ENCODE data around the gene RAI14.

RAI14 gene

DNA sequence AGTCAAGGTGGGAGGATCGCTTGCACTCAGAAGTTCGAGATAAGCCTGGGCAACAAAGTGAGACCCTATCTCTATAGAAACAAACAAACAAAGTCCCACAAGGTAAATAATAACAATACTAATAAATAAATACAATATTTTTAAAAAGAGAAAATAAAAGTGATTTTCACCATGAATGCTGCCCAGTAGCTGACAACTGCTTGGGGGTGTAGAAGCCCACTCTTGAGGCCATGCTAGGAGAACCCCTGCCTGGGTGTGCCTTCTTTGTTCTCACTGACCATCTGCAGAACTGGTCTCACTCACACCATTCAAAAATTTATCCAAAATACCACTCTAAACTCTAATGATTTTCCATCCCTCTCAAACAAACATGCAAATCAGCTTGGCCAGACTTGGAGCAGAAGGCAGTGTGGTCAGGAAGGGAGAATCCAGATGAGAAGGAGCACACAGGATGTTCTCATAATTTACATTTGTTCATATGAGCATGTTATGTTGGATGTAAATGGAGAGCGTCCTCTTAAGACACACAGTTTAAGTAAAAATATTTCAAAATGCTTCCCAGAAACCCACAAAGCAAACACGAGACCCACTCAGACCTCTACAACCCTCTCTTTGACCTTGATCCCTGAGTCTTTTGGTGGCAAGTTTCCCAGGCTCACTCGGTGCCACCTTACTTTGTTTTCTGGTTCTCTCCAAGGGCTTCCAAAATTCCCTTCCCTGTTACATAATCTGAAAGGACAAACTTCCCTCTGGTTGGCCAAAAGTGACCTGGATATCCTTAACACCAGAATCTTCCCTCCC is 7.9 kb upstream of the RAI14 start:
- no peak for DNase-seq (ENCODE audit: low spot score)

DNA sequence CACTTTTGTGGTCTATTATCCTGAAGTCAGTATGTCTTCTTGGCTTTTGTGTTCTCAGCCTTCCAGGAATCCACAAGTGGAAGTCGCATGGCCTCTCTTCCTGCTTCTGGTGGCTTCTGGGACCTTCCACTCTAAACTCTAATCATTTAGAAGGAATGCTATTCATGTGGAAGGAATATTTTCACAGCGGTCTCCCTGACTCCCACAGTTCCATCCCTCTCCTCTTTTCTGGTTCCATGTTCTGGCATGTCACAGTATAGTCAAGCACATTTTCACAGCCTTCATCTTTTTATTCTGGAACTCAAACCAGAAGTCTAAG is 7.3 kb upstream of the RAI14 start:
- no peak for DNase-seq (ENCODE audit: low spot score)

DNA sequence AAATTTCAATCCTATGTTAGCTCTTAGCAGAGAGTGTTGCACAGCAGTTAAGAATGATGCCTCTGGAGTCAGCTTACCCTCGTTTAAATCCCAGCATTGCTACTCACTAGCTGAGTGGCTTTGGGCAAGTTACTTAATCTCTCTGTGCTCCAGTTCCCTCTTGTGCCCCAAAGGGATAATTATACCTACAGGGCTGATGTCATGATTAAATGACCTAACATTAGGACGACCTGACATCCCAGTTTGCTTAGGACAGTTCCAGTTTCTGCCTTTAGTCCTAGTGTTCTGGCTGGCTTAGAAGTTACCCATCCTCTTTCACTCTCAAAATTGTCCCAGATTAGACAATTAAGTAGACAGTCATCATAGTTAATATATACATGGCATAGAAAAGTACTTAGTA is 4.3 kb upstream of the RAI14 start:
- no peak for DNase-seq (ENCODE audit: low spot score)

DNA sequence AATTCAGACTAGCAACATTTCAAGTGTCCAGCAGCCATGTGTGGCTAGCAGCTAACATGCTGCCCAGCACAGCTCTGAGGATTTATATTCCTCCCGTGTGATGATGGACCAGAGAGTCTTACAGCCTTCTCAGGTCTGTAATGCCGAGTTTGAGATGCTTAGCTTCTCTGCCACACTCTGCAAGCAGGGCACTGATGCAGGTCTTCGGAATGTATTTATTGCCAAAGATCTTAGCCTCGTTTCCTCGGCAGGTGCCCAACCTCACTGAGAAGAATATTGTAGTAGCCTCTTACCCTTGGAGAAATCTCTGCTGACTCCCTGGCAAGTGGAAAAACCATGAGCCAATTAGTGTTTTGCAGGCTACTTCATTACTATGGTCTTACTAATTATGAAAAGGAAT is 3.7 kb upstream of the RAI14 start:
- no peak for DNase-seq (ENCODE audit: low spot score)

DNA sequence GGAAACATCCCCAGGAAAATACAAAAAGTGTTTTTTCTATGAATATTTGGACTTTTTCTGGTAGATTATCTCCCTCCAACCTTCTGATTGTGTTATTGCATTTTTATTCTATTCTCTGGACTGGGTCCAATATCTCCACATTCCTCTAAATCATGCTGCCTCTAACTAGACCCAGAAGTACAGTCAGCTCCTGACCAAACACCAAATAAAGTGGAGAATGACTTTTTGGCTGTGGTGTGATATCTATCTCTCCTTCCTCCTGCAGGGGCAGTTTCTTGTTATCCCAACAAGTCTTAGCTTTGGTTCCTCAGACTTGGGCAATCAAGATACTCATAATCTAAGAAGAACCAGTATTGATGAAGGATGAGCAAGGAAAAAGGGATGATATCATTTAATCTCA is 3.2 kb upstream of the RAI14 start:
- no peak for DNase-seq (ENCODE audit: low spot score)

DNA sequence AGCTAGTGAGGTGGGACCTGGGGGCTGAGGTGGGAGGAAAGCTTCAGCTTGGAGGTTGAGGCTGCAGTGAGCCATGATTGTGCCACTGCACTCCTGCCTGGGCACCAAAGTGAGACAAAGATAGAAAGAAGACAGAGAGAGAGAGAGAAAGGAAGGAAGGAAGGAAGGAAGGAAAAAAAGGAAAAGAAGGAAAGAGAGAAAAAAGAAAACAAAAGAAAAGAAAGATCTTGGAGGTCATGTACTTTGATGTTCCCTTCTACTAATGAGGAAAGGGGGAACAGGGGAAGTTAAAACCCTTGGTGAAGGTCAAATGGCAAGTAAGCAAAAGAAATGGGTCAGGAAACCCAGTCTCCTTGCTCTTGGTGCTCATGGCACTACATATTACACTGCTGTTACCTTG is 2.4 kb upstream of the RAI14 start:
- no peak for DNase-seq (ENCODE audit: low spot score)

DNA sequence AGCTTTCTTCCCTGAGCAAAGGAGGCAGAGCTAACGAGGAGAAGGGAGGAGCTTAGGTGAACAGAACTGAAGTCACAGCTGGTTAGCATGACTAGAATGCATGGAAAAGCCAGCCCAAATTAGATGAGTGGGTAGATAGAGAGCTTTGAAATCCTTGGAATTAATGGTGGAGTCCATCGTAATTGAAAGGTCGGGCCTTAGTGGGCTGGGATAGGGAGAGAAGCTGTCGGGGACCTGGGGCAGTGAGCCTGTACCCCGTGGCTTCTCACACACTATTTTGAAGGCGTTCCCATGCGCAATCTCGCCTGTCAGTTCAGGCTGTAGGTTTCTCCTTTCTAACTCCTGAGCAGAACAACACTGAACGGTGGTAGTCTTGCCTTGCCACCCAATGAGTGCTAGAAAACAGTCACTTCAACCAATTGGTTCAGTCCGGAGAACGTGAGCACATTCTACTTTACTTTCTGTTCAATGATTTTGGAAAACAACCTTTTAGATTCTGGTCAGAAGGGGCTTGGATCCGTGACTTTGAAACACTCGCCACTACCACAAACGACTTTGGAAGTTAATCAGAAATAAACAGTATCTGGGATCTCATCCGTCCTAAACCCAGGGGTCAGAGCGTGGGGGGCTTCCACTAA is 655 bp upstream of the RAI14 start:
- DNase-seq (ENCODE audit: low spot score), result peak; percentile 58

DNA sequence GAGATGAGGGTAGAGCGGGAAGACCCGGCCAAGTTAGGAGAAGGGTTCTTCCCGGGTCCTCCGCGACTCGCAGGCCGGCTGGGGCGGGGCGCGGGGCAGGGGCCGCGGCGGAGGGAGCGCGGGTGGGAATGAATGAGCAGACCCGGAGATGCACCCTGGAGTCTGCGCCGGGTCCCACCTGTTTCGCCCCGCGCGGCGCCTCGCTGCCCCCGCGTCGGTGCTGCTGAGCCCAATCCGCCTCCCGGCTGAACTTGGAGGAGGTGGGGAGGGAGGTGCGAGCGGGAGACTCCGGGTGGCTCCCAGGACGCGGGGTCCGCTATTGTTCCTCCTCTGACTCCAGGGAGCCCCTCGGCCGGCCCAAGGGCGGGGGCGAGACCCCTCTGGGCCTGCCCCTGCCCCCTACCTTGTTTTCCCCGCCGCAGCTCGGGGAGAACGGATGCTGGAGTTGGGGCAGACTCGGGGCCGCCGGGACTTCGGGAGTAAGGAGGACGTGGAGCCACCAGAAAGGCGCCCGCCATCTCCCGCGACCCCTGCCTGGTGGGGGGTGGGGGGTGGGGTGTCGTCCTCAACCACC is 659 bp downstream of the RAI14 start:
- DNase-seq (ENCODE audit: low spot score), result peak; percentile 52

DNA sequence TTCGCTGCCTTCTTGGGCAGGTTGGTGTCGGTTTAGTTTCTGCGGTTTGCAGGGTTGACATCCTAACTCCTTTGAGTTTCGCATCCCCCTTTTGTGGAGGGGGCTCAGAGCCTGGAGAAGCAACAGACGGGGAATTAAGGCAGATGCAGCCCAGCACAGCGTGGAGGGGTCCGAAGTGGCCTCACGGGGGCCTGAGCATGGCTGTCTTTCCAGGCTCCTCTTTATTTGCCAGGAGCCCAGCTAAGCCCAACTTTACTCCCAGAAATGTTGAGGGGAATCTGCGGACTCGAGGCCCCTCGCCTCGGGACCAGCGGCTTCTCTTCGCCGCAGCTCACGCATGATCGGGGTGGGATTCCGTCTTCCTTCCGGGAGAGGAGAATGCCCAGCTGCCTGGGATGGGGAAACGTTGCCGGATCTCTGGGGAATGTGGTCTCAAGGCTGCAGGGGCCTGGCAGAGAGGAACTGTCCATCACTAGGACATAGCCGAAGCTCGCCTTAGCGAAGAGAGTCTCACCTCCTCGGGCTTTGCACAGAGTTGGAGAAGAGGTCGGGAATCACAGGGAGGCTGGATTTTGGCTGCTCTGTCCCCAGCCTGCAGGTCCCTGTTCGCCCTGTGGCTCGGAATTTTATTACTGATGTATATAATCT is 1.3 kb downstream of the RAI14 start:
- peak; percentile 43 for DNase-seq (ENCODE audit: low spot score)

DNA sequence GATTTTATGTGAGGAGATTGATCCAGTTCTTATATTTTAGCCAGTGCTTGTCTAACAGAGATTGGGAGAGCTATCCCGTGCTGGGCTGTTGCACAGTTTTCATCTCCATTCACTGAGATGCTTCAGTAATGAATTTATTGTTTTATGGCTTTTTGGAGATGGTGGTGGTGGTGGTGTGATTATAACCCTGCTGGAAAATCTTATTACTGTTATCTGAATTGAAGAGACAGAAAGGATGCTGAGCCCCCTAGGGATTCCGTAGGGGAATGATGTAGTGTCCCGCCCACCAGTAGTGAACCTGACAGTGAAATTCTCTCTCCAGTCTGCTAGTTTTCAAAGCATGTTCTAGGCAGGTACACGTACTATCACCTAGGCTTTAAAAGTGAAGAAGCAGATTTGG is 1.9 kb downstream of the RAI14 start:
- peak; percentile 39 for DNase-seq (ENCODE audit: low spot score)

DNA sequence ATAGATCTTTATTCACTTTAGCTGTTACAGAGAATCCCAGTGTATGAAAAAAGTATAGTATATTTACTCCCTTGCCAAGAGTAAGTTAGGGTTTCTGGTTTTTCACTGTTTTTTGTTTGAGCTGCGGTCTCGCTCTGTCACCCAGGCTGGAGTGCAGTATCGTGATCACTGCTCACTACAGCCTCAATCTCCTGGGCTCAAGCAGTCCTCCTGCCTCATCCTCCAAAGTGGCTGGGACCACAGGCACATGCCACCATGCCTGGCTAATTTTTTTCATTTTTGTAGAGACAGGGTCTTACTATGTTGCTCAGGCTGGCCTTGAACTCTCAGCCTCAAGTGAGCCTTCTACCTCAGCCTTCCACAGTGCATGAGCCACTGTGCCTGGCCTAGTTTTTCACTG is 3.0 kb downstream of the RAI14 start:
- no peak for DNase-seq (ENCODE audit: low spot score)

DNA sequence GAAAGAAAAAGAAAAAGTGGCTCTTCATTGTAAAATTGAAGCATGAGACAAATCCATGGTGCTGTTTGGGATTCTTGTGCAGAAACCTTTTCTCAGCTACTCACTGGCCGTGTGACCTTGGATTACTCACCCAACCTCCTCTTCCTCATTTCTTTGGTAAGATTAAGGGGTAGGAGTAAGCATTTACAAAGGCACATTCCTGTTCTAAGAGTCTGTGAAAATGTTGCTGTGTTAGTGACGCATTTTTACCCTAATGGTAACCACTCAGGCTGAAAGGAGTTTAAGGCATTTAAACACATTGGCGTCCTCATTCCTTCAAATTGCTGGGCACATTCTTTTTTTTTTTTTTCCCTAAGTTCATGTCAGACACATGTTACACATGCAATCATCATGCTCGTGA is 4.3 kb downstream of the RAI14 start:
- DNase-seq (ENCODE audit: low spot score), result no peak

DNA sequence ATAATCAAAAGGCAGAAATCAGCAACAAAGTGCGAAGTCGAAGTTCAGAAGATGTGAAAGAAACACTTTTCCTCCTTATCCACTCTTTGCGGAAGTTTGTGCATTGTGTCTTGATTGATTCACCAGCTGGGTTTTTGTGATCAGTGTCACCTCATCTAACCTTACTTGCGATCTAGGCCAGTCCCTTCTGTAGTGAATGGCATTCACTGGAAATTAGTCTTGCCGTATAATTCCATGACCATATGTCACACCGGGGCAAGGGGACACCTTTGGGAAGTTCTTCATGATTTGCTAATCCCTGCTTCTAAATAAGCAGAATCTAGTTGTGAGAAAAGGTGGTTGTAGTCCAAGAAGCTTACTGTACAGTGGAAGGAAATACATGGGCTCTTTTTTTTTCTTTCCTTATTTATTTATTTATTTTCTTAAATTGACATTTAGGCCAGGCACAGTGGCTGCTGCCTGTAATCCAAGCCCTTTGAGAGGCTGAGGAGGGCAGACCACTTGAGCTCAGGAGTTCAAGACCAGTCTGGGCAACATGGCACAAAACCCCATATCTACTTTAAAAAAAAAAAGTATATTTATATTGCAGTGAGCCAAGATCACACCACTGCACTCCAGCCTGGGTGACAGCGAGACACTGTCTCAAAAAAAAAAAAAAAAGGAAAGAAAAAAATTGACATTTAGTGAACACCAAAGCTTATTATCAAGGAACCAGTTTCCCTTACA is 7.8 kb downstream of the RAI14 start:
- DNase-seq (ENCODE audit: low spot score), result no peak

DNA sequence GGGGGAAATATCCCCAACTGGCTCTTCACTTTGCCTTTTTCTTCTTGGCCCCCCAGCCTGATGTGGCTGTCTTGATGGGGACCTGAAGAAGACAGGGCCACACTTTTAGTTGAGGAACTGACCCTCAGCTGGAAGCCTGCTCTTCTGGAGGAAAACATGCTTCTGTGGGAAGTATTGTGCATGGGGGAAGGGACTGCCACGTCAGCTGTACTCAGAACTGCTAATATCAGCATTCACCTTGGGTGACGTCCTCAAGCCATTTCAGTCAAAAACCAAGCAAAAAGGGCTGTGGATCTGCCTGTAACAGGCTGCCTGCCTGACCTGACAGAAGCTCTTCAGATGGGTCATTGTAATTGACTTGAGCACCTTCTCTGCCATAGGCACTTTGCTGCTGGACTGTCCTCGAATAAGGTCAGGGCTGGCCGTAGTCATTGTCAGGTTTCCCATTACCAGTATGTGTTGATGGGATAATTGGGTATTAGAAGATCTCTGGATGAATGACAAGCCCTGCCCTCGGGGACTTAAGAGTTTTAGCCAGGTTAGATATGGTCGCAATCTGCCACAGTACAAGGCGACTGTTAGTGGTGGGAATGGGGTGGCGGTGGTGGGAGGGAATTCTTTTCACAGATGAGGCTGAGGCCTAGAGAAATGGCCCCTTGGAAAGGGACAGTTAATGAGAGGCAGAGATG is 10.4 kb downstream of the RAI14 start:
- DNase-seq (ENCODE audit: low spot score), result no peak

DNA sequence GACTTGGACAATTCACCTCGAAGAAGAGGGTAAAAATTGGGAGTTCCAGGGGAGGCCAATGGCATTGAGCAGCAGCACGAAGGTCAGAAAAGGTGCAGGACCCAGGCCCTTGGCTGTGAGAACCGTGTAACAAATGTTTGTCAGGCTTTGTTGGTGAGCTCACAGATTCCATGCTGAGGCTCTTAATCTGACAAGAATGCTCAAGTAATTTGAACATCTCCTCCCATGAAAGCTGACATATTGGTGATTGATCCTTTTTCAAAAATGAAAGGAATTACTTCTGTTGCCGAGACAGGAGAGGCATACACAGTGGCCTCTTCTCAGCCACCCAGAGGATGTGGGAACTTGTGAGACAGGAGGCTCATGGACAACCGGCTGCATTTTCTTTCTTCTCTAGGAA is 11.6 kb downstream of the RAI14 start:
- no peak for DNase-seq (ENCODE audit: low spot score)

DNA sequence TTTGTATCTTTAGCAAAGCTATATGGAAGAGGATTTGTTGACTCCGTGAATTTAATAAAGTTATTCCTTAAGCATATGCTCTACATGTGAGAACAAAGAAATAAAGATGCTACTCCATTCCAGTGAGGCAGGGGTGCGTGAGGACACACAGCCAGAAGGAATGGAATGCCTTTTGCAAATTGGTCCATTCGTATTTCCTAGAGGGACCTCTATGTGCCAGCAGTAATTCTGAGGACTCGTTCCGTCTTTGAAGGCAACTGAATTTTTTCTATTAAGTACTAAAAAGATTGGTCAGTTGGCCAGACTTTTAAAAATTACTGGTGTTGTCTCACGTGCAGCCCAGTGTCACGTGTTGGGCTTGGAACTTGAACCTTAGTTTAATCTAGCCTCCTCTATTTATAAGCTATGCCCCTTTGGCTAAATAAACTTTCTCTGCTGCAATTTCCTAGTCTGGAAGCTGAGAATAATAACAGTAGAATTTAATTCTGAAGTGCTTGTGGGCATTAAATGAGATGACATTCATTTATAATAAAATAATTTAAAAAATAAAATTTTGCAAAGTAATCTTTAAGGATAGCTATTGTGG is 13.9 kb downstream of the RAI14 start:
- no peak for DNase-seq (ENCODE audit: low spot score)

DNA sequence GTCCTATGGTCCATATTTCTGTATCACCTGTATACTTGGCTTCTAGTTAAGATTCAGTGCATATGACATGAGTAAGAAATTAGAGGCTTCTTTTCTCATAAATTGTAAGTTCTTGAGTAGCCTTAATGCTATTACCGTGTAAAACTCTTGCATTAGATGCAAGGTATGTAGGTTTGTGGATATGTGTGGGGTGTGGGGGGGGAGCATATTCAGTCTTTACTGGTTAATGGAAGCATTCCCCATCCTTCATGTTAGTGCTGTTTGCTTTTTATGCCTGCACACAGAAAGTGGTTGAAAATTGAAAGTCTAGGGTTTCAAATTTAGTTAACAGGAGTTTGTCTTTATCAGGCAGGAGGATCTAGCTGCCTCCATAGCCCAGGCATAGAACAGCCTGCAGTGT is 16.1 kb downstream of the RAI14 start:
- no peak for DNase-seq (ENCODE audit: low spot score)

DNA sequence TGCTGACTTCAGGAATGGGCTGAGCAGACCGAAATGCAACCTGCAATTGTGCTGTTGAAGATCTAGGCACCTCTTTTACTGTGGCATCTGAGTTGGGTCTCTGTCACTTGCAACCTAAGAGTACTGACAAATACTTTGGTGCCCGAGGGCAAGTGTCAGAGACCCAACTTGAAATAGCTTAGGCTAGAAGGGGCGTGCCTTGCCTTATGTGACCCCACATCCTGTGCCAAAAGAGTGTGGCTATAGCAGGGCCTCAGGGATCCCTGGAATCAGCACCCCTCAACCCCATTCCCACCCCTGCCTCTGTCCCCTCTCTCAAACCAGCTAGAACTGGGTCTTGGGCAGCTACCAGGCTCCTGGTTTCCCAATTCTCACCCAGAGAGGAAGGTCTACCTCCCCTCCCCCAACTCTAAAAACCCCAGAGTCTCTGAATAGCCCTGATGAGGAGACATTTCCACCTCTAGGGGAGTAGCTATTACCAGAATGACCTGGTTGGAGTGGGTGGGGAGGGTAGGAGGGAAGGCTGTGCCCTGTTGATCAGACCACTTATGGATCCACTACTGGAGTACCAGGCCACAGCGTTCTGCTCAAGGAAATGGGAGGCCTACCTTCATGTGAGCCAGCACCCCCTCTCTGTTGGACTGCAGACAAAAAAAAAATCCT is 17.5 kb downstream of the RAI14 start:
- no peak for DNase-seq (ENCODE audit: low spot score)

DNA sequence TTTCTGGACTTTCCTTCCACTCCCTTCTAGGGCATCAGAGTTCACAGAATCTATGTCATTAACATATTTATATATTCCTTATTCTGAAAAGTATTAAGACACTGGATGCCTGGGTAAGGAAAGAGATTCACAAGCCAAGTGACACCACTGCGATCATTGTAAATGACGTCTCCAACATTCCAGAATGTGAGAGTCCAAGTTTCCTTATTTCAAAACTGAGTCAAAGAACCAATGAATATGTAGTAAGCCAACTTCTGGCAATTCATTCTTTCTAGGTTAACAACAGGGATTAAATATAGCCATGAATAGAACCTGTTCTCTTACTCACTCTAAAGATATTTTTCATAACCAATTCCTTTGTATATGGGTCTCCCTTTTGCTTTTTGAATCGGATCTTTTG is 18.1 kb downstream of the RAI14 start:
- no peak for DNase-seq (ENCODE audit: low spot score)

DNA sequence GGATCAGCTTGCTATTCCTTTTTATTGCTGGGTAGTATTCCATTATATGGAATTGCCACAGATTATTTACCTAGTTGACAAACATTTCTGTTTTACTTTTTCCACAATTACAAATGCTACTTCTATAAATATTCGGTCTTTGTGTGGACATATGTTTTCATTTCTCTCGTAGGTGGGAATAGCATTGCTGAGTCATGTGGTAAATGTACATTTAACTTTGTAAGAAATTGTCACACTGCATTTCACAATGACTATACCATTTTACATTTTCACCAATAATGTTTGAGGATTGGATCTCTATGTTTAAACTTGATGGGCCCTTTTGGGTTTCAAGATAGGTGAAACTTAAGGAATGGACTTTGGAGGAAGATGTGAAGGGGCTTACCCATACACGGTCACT is 19.7 kb downstream of the RAI14 start:
- no peak for DNase-seq (ENCODE audit: low spot score)

DNA sequence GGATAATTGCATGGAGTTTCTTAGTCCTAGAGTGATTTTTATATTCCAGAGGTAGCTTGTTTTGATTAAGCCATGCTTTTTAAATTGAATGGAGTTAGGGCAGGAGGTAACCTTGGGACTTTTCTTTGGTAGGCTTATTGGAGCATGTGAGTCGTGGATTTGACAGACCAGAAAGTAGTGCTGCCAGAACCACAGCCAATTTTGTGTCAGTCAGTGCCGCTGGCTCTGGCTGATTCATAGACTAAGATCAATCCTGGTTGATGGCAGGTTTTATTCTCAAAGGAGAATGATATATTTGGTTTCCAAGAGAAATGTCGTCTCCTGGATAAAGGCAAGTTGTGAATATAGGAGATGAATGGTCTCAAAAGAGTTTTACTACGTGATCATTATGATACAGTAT is 20.3 kb downstream of the RAI14 start:
- DNase-seq (ENCODE audit: low spot score), result no peak

Data from iPS-NIHi11 (cell line).